Testis (tissue), 2 donors: ENCODE measurements around the gene INSR.

Source experiments
- CTCF ChIP-seq, 3 experiments: fragments of 450-650 bp in 2 of 3; fragments of 200-600 bp in 1 of 3; sonication (generic) in 1 of 3; IDR thresholded peaks; one replicate each; pipeline ENCODE4 v1.5.1; 2016 to 2019; ENCODE audit warnings: antibody characterized with exemption in 3 of 3, mild to moderate bottlenecking in 2 of 3, moderate library complexity in 1 of 3
- POLR2A ChIP-seq: fragments of 450-650 bp; IDR thresholded peaks from one replicate; pipeline ENCODE4 v1.6.1; 2017; ENCODE audit warnings: antibody characterized with exemption, mild to moderate bottlenecking, moderate library complexity

- TF ChIP-seq POLR2A: no peak
- no peak for TF ChIP-seq CTCF (IDR thresholded peaks at IDR 0.05)
Measured at GRCh38 chr19:7196763-7197118, 97.5 kb downstream of the INSR start.
